Endothelial cell of umbilical vein (primary cell): Measurements from ENCODE around the gene TSEN54.

Experiments
- CTCF ChIP-seq, 2 donors: IDR thresholded peaks; 1 replicate in 1 of 2; 2 replicates in 1 of 2; pipeline ENCODE4 v1.5.1; 2011; ENCODE audit warnings: low read length in 2 of 2, mild to moderate bottlenecking in 2 of 2, moderate library complexity in 2 of 2, control low read depth in 1 of 2, inconsistent platforms in 1 of 2, low read depth in 1 of 2; ENCODE audit not compliant: insufficient read depth in 1 of 2; ENCODE audit errors: extremely low read depth in 1 of 2
- MYC ChIP-seq: IDR thresholded peaks from one replicate; pipeline ENCODE4 v1.6.1; 2011; ENCODE audit warnings: mild to moderate bottlenecking, low read depth, low read length
- POLR2A ChIP-seq: IDR thresholded peaks from 2 replicates; pipeline ENCODE4 v1.6.1; 2012; ENCODE audit warnings: low read depth, mild to moderate bottlenecking, control low read depth, low read length

GRCh38 chr17:75502072-75502720 lies 14.1 kb upstream of the TSEN54 start:
- TF ChIP-seq MYC, result no peak
- no peak for TF ChIP-seq CTCF (IDR thresholded peaks at IDR 0.05; ENCODE audit: extremely low read depth in 1 of 2, insufficient read depth in 1 of 2, low read depth in 1 of 2, low read length in 2 of 2)
- TF ChIP-seq POLR2A, result no peak
